ENCODE data around the gene DENND1C.

Gene DENND1C

DNA sequence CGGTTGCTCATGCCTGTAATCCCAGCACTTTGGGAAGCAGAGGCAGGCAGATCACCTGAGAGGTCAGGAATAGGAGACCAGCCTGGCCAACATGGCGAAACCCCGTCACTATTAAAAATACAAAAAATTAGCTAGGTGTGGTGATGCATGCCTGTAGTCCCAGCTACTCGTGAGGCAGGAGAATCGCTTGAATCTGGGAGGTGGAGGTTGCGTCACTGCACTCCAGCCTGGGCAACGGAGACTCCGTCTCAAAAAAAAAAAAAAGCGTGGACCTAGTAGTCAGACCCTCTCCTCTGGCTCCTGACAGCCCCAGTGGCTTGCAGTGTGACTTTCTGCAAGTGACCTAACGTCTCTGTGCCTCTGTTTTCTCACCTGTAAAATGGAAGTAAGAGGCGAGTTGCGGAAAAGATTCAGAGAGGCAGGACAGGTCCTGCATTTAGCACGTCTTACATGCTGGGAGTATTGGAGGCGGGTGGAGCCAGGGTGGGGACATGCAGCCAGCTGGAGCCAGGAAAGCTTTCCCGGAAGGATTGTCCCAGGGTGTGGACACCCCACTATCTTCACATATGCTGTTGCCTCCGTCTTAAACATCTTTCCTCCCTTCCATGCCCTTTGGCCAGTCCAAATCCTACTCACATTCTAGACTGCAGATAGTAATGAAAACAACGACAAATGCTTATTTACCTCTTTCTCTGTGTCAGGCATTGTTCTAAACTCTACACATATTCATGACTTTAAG is 17.6 kb upstream of the DENND1C start:
- Histone ChIP-seq H2AFZ (ENCODE audit: low read length) (no peak overlapping the region), H3K27me3 (ENCODE audit: insufficient read depth, low read length, poor library complexity, severe bottlenecking) (no peaks in the 10 kb centered on the region), H3K4me1 (ENCODE audit: insufficient read depth, low read length, poor library complexity, severe bottlenecking) (peaks cover 6% of the 10 kb centered on the region), H3K4me3 (ENCODE audit: low read length, poor library complexity, severe bottlenecking) (no peak overlapping the region), H3K4me2 (ENCODE audit: low read depth, low read length, poor library complexity, severe bottlenecking) (no peak overlapping the region), H3K9me2 (replicated peaks; ENCODE audit: low read depth, low read length) (no peaks in the 10 kb centered on the region), H3K79me2 (ENCODE audit: insufficient read depth, low read length) (no peaks in the 10 kb centered on the region), H3K36me3 (ENCODE audit: insufficient read depth, low read length) (no peaks in the 10 kb centered on the region), H3F3A (ENCODE audit: low read depth) (no peaks in the 10 kb centered on the region), H4K20me1 (ENCODE audit: insufficient read depth, low read length, poor library complexity, severe bottlenecking) (no peaks in the 10 kb centered on the region), H3K9ac (ENCODE audit: low read depth, low read length, poor library complexity, severe bottlenecking) (no peak overlapping the region), H3K9me3 (ENCODE audit: insufficient read depth, low read depth, low read length) (no peaks in the 10 kb centered on the region)
- TF ChIP-seq, protein P1, sequence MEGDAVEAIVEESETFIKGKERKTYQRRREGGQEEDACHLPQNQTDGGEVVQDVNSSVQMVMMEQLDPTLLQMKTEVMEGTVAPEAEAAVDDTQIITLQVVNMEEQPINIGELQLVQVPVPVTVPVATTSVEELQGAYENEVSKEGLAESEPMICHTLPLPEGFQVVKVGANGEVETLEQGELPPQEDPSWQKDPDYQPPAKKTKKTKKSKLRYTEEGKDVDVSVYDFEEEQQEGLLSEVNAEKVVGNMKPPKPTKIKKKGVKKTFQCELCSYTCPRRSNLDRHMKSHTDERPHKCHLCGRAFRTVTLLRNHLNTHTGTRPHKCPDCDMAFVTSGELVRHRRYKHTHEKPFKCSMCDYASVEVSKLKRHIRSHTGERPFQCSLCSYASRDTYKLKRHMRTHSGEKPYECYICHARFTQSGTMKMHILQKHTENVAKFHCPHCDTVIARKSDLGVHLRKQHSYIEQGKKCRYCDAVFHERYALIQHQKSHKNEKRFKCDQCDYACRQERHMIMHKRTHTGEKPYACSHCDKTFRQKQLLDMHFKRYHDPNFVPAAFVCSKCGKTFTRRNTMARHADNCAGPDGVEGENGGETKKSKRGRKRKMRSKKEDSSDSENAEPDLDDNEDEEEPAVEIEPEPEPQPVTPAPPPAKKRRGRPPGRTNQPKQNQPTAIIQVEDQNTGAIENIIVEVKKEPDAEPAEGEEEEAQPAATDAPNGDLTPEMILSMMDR (conservative IDR thresholded peaks at IDR 0.05; ENCODE audit: low read length), result no peak
- no peak for TF ChIP-seq EZH2phosphoT487 (IDR thresholded peaks at IDR 0.05; ENCODE audit: borderline replicate concordance)

DNA sequence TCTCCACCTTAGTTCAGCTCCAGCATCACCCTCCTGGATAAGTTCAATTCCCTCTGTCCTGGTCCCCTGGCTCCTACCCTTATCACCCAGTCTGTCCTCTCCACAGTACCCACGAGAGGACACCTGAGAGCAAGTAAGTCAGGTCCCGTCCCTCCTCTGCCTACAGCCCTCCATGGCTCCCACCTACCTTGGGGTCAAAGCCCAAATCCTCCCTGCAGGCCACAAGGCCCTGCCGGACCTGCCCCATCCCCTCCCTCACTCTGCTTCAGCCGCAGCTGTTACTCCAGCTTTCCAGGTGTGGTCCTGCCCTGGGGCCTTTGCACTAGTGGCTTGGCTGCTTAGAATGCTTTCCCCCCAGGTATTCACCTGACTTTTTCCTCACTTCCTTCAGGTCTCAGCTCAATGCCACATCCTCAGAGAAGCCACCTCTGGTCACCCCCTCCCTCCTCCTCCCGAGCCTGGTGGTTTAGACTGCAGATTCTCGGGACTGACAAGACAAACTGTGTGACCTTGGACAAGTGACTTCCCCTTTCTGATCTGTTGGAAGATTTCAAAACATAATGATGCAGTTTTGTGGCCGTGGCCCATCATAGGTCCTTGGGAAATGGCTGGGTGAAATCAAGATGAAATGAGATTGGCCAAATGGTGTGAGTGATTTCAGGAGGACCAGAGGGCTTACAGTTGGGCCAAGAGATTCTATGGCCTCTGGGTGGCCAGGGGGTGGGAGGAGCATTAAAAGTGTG is 16.9 kb upstream of the DENND1C start:
- Histone ChIP-seq H2AFZ (ENCODE audit: low read length) (no peak overlapping the region), H3K4me3 (ENCODE audit: low read length, poor library complexity, severe bottlenecking) (no peak overlapping the region), H3K4me2 (ENCODE audit: low read depth, low read length, poor library complexity, severe bottlenecking) (no peak overlapping the region), H3K79me2 (ENCODE audit: insufficient read depth, low read length) (no peaks in the 10 kb centered on the region), H3K9me3 (ENCODE audit: insufficient read depth, low read depth, low read length) (no peaks in the 10 kb centered on the region), H3K36me3 (ENCODE audit: insufficient read depth, low read length) (no peaks in the 10 kb centered on the region), H3F3A (ENCODE audit: low read depth) (no peaks in the 10 kb centered on the region), H3K4me1 (ENCODE audit: insufficient read depth, low read length, poor library complexity, severe bottlenecking) (peaks cover 6% of the 10 kb centered on the region), H3K27me3 (ENCODE audit: insufficient read depth, low read length, poor library complexity, severe bottlenecking) (no peaks in the 10 kb centered on the region), H3K9me2 (replicated peaks; ENCODE audit: low read depth, low read length) (no peaks in the 10 kb centered on the region), H4K20me1 (ENCODE audit: insufficient read depth, low read length, poor library complexity, severe bottlenecking) (no peaks in the 10 kb centered on the region), H3K9ac (ENCODE audit: low read depth, low read length, poor library complexity, severe bottlenecking) (no peak overlapping the region)
- TF ChIP-seq EZH2phosphoT487 (IDR thresholded peaks at IDR 0.05; ENCODE audit: borderline replicate concordance), result no peak
- TF ChIP-seq, protein P1 (conservative IDR thresholded peaks at IDR 0.05; ENCODE audit: low read length), result no peak

- H3F3A ChIP-seq (ENCODE audit: low read depth), result no peaks in the 10 kb centered on the region
- no peaks in the 10 kb centered on the region for H3K36me3 ChIP-seq (ENCODE audit: insufficient read depth, low read length)
- H3K9ac ChIP-seq (ENCODE audit: low read depth, low read length, poor library complexity, severe bottlenecking), result no peak overlapping the region
- H3K27me3 ChIP-seq (ENCODE audit: insufficient read depth, low read length, poor library complexity, severe bottlenecking), result no peaks in the 10 kb centered on the region
- no peak overlapping the region for H3K4me2 ChIP-seq (ENCODE audit: low read depth, low read length, poor library complexity, severe bottlenecking)
- H4K20me1 ChIP-seq (ENCODE audit: insufficient read depth, low read length, poor library complexity, severe bottlenecking), result no peaks in the 10 kb centered on the region
- no peaks in the 10 kb centered on the region for H3K9me2 ChIP-seq (replicated peaks; ENCODE audit: low read depth, low read length)
- H3K4me1 ChIP-seq (ENCODE audit: insufficient read depth, low read length, poor library complexity, severe bottlenecking), result no peaks in the 10 kb centered on the region
- no peak overlapping the region for H2AFZ ChIP-seq (ENCODE audit: low read length)
- H3K79me2 ChIP-seq (ENCODE audit: insufficient read depth, low read length), result no peaks in the 10 kb centered on the region
- H3K9me3 ChIP-seq (ENCODE audit: insufficient read depth, low read depth, low read length), result no peaks in the 10 kb centered on the region
- no peak for TF ChIP-seq EZH2phosphoT487 (IDR thresholded peaks at IDR 0.05; ENCODE audit: borderline replicate concordance)
- TF ChIP-seq, protein P1 (conservative IDR thresholded peaks at IDR 0.05; ENCODE audit: low read length), result no peak
- H3K4me3 ChIP-seq (ENCODE audit: low read length, poor library complexity, severe bottlenecking), result no peak overlapping the region
These were observed 14.4 kb upstream of the DENND1C start for GRCh38 chr19:6495947-6496346.

Measured in Loucy (cell line).